ENCODE data around the gene NGFR. TPM values are rescaled to one million over a fixed set of nuclear protein-coding genes. Genes with fewer than 3 reads are reported as not detected.

NGFR gene
- total and polyA plus RNA-seq, 9 of the 15 experiments (the other 6 are each of a cell fraction or from before 2014, with no cell fraction given) = 0.07 to 0.23 (median 0.13) TPM; not detected in 4

GRCh38 chr17:49515196-49515770, 20.2 kb downstream of the NGFR start (continued):
- TF ChIP-seq IRF9 (tag; IDR thresholded peaks at IDR 0.05) (no peak), E2F3 (CRISPR knock-in tag; IDR thresholded peaks at IDR 0.05) (no peak), PREB (CRISPR knock-in tag; IDR thresholded peaks at IDR 0.05) (no peak), ZNF785 (CRISPR knock-in tag; IDR thresholded peaks at IDR 0.05) (no peak), IFI16 (CRISPR knock-in tag; IDR thresholded peaks at IDR 0.05) (no peak), ZNF778 (CRISPR knock-in tag; IDR thresholded peaks at IDR 0.05) (no peak), FOXP1 (CRISPR knock-in tag; IDR thresholded peaks at IDR 0.05) (peak; percentile 55; the same call in 1 of the 2 replicates), HBP1 (CRISPR knock-in tag; IDR thresholded peaks at IDR 0.05) (no peak), BMI1 (IDR thresholded peaks at IDR 0.05; ENCODE audit: low read length) (no peak), FOS (IDR thresholded peaks at IDR 0.05; ENCODE audit: extremely low read depth, insufficient read length) (no peak), ZNF316 (IDR thresholded peaks at IDR 0.05) (no peak), ZHX1 (conservative IDR thresholded peaks at IDR 0.05; ENCODE audit: low read length) (no peak), MLX (CRISPR knock-in tag; conservative IDR thresholded peaks at IDR 0.05) (no peak), TSC22D4 (tag; IDR thresholded peaks at IDR 0.05) (no peak), ZNF398 (CRISPR knock-in tag; IDR thresholded peaks at IDR 0.05) (no peak), NUFIP1 (IDR thresholded peaks at IDR 0.05; ENCODE audit: partially characterized antibody) (no peak), MYBL2 (IDR thresholded peaks at IDR 0.05; ENCODE audit: low read depth) (no peak), MYBL2 (CRISPR knock-in tag; IDR thresholded peaks at IDR 0.05; ENCODE audit: borderline replicate concordance) (no peak), ID3 (CRISPR knock-in tag; IDR thresholded peaks at IDR 0.05) (no peak), ID3 (tag; IDR thresholded peaks at IDR 0.05) (peak; percentile 53)
